ENCODE measurements around the gene CDH4.
A peak's percentile ranks its signal among the peaks of the same experiment; 100 is the strongest.

The CDH4 gene

GRCh38 chr20:61888101-61888865 is 636.2 kb downstream of the CDH4 start:
- no peak for DNase-seq (ENCODE audit: insufficient read length, low spot score)
- FAIRE-seq = no peak

- FAIRE-seq = no peak
- DNase-seq (ENCODE audit: insufficient read length, low spot score) = no peak
Measured at GRCh38 chr20:61889659-61890058, 637.6 kb downstream of the CDH4 start.

GRCh38 chr20:61890210-61890609 is 638.1 kb downstream of the CDH4 start:
- no peak for FAIRE-seq

GRCh38 chr20:61891476-61891875 is 639.4 kb downstream of the CDH4 start:
- no peak for FAIRE-seq

More at GRCh38 chr20:61890210-61890609, 638.1 kb downstream of the CDH4 start:
- DNase-seq (ENCODE audit: insufficient read length, low spot score) = no peak

GRCh38 chr20:61891916-61892649 is 640.0 kb downstream of the CDH4 start:
- DNase-seq (ENCODE audit: insufficient read length, low spot score) (no peak), FAIRE-seq (no peak)

More at GRCh38 chr20:61891476-61891875, 639.4 kb downstream of the CDH4 start:
- no peak for DNase-seq (ENCODE audit: insufficient read length, low spot score)

- FAIRE-seq = no peak
- no peak for DNase-seq (ENCODE audit: insufficient read length, low spot score)
Measured at GRCh38 chr20:61895016-61895415, 643.0 kb downstream of the CDH4 start.

- FAIRE-seq = no peak
- DNase-seq (ENCODE audit: insufficient read length, low spot score) = no peak
Measured at GRCh38 chr20:61895686-61896057, 643.6 kb downstream of the CDH4 start.

- DNase-seq (ENCODE audit: insufficient read length, low spot score) = peak; percentile 75
- FAIRE-seq = no peak
Measured at GRCh38 chr20:61896058-61896961, 644.2 kb downstream of the CDH4 start.

GRCh38 chr20:61897401-61898295 is 645.6 kb downstream of the CDH4 start:
- FAIRE-seq = no peak
- DNase-seq (ENCODE audit: insufficient read length, low spot score) = no peak

- DNase-seq (ENCODE audit: insufficient read length, low spot score) (no peak), FAIRE-seq (no peak)
Measured at GRCh38 chr20:61898405-61898804, 646.3 kb downstream of the CDH4 start.

- FAIRE-seq (no peak), DNase-seq (ENCODE audit: insufficient read length, low spot score) (no peak)
Measured at GRCh38 chr20:61900011-61900944, 648.2 kb downstream of the CDH4 start.

GRCh38 chr20:61900945-61901293 is 648.9 kb downstream of the CDH4 start:
- DNase-seq (ENCODE audit: insufficient read length, low spot score) (no peak), FAIRE-seq (no peak)

- DNase-seq (ENCODE audit: insufficient read length, low spot score) (no peak), FAIRE-seq (no peak)
Measured at GRCh38 chr20:61901392-61902220, 649.5 kb downstream of the CDH4 start.

GRCh38 chr20:61902221-61902869 is 650.3 kb downstream of the CDH4 start:
- no peak for FAIRE-seq
- no peak for DNase-seq (ENCODE audit: insufficient read length, low spot score)

- FAIRE-seq = no peak
- no peak for DNase-seq (ENCODE audit: insufficient read length, low spot score)
Measured at GRCh38 chr20:61903575-61904340, 651.7 kb downstream of the CDH4 start.

- FAIRE-seq = no peak
- no peak for DNase-seq (ENCODE audit: insufficient read length, low spot score)
Measured at GRCh38 chr20:61904456-61904855, 652.4 kb downstream of the CDH4 start.

Data from GM19239 (cell line).